H1 (cell line): Measurements from ENCODE around the gene TGFBRAP1. TPM values are rescaled to one million over a fixed set of nuclear protein-coding genes. Genes with fewer than 3 reads are reported as not detected.

Experiments
- CTCF ChIA-PET: fragments of 300-600 bp; sonication (Branson Sonifier 250); formaldehyde crosslinking; loops from one replicate; lab custom pipeline; 2021; ENCODE audit not compliant: partially characterized antibody; lab: Charles Lee
- POLR2A ChIA-PET: fragments of 300-600 bp; sonication (Branson Sonifier 250); formaldehyde crosslinking; loops from one replicate; lab custom pipeline; 2021; ENCODE audit warnings: inconsistent platforms; ENCODE audit not compliant: partially characterized antibody; lab: Charles Lee
- DNase-seq, 2 experiments: peaks; one replicate each; pipeline versions ENCODE4 v3.0.0 to v3.0.0-alpha.2; 2010 to 2022; ENCODE audit warnings: low spot score in 2 of 2, low read depth in 1 of 2, mixed read lengths in 1 of 2
- FAIRE-seq: peaks from 2 replicates; lab custom pipeline; 2011; peaks lifted over from hg19 to GRCh38; lab: Jason Lieb, UNC
- H2AFZ ChIP-seq: 2 replicates; pipeline ENCODE4 v1.8.1; 2012; ENCODE audit warnings: low read length, inconsistent platforms
- H2AK5ac ChIP-seq: 2 replicates; pipeline ENCODE4 v1.6.1; 2013; ENCODE audit warnings: low read depth, low read length
- H2BK120ac ChIP-seq: replicated peaks from 2 replicates; pipeline ENCODE3; 2013; ENCODE audit warnings: low read depth, low read length, inconsistent platforms
- H2BK12ac ChIP-seq: 2 replicates; pipeline ENCODE4 v1.6.1; 2013; ENCODE audit warnings: low read depth, low read length
- H2BK15ac ChIP-seq: 2 replicates; pipeline ENCODE4 v1.6.1; 2013; ENCODE audit warnings: low read length
- H2BK20ac ChIP-seq: 2 replicates; pipeline ENCODE4 v1.6.1; 2013; ENCODE audit warnings: low read length
- H2BK5ac ChIP-seq: 2 replicates; pipeline ENCODE4 v1.6.1; 2013; ENCODE audit warnings: low read depth, low read length
- H3K14ac ChIP-seq: 2 replicates; pipeline ENCODE4 v1.6.1; 2013; ENCODE audit warnings: inconsistent platforms; ENCODE audit not compliant: insufficient read length
- H3K18ac ChIP-seq: 2 replicates; pipeline ENCODE4 v1.6.1; 2013; ENCODE audit warnings: low read length; ENCODE audit errors: extremely low read depth
- H3K23ac ChIP-seq: 2 replicates; pipeline ENCODE4 v1.6.1; 2013; ENCODE audit warnings: inconsistent platforms; ENCODE audit not compliant: insufficient read length
- H3K23me2 ChIP-seq: 2 replicates; pipeline ENCODE4 v1.6.1; 2013; ENCODE audit warnings: low read depth, low read length
- H3K27ac ChIP-seq: 2 replicates; pipeline ENCODE4 v1.6.1; 2011; ENCODE audit warnings: low read depth, low read length, inconsistent platforms
- H3K27me3 ChIP-seq, 4 experiments: replicated peaks in 1 of 4; 1 replicate in 1 of 4; 2 replicates in 3 of 4; pipeline versions ENCODE4 v1.6.1 to v1.8.1; 2011 to 2013; ENCODE audit warnings: low read length in 3 of 4, mild to moderate bottlenecking in 3 of 4, inconsistent platforms in 2 of 4, mixed read lengths in 2 of 4, moderate library complexity in 1 of 4; ENCODE audit not compliant: control insufficient read depth in 3 of 4, insufficient read depth in 3 of 4; ENCODE audit errors: extremely low read depth in 1 of 4
- H3K36me3 ChIP-seq, 4 experiments: 2 replicates each; pipeline versions ENCODE4 v1.6.1 to v1.8.1; 2011 to 2013; ENCODE audit warnings: mild to moderate bottlenecking in 4 of 4, low read length in 3 of 4, moderate library complexity in 2 of 4, control low read depth in 1 of 4, inconsistent platforms in 1 of 4; ENCODE audit not compliant: insufficient read depth in 4 of 4, control insufficient read depth in 2 of 4
- H3K4ac ChIP-seq: replicated peaks from 2 replicates; pipeline ENCODE3; 2013; ENCODE audit warnings: low read length, low read depth, mixed read lengths, inconsistent platforms; ENCODE audit not compliant: insufficient read length
- H3K4me1 ChIP-seq, 4 experiments: replicated peaks in 1 of 4; 1 replicate in 1 of 4; 2 replicates in 3 of 4; pipeline versions ENCODE4 v1.6.1 to v1.8.1; 2011 to 2013; ENCODE audit warnings: low read length in 3 of 4, inconsistent platforms in 2 of 4, mixed read lengths in 1 of 4; ENCODE audit not compliant: insufficient read depth in 4 of 4, control insufficient read depth in 3 of 4
- H3K4me2 ChIP-seq, 2 experiments: 2 replicates each; pipeline versions ENCODE4 v1.6.1 to v1.8.1; 2011 to 2013; ENCODE audit warnings: low read depth in 2 of 2, low read length in 2 of 2, control low read depth in 1 of 2, inconsistent platforms in 1 of 2, mild to moderate bottlenecking in 1 of 2; ENCODE audit not compliant: insufficient read depth in 1 of 2
- H3K4me3 ChIP-seq, 4 experiments: fragments of 200-600, 300-600 bp in 1 of 4; sonication (generic), shearing (Covaris generic), sonication (Bioruptor Twin) in 1 of 4; 2 replicates each; pipeline versions ENCODE4 v1.5.1 to v1.8.1; 2011 to 2016; ENCODE audit warnings: low read length in 4 of 4, low read depth in 3 of 4, control low read depth in 2 of 4, inconsistent platforms in 2 of 4, mild to moderate bottlenecking in 2 of 4, mixed read lengths in 1 of 4, moderate library complexity in 1 of 4; ENCODE audit not compliant: insufficient read depth in 2 of 4; ENCODE audit errors: extremely low read depth in 1 of 4
- H3K56ac ChIP-seq: replicated peaks from 2 replicates; pipeline ENCODE3; 2013; ENCODE audit warnings: low read depth, mild to moderate bottlenecking, mixed read lengths, low read length, inconsistent platforms; ENCODE audit not compliant: insufficient read length
- H3K79me1 ChIP-seq: 2 replicates; pipeline ENCODE4 v1.6.1; 2013; ENCODE audit warnings: low read depth, low read length, control low read depth
- H3K79me2 ChIP-seq, 2 experiments: 2 replicates each; pipeline versions ENCODE4 v1.6.1 to v1.8.1; 2012 to 2013; ENCODE audit warnings: low read length in 2 of 2, mild to moderate bottlenecking in 2 of 2, inconsistent platforms in 1 of 2; ENCODE audit not compliant: insufficient read depth in 2 of 2, control insufficient read depth in 1 of 2
- H3K9ac ChIP-seq, 4 experiments: replicated peaks in 1 of 4; 1 replicate in 1 of 4; 2 replicates in 3 of 4; pipeline versions ENCODE4 v1.6.1 to v1.8.1; 2011 to 2013; ENCODE audit warnings: low read depth in 3 of 4, low read length in 3 of 4, control low read depth in 2 of 4, mild to moderate bottlenecking in 2 of 4, moderate library complexity in 2 of 4, inconsistent platforms in 1 of 4; ENCODE audit errors: extremely low read depth in 1 of 4
- H3K9me3 ChIP-seq, 2 experiments: 2 replicates each; pipeline versions ENCODE4 v1.6.1 to v1.8.1; 2012 to 2013; ENCODE audit warnings: mild to moderate bottlenecking in 2 of 2, moderate library complexity in 2 of 2, control low read depth in 1 of 2, inconsistent platforms in 1 of 2, low read depth in 1 of 2, low read length in 1 of 2, mixed read lengths in 1 of 2; ENCODE audit not compliant: insufficient read depth in 2 of 2
- H4K20me1 ChIP-seq, 2 experiments: replicated peaks in 1 of 2; 2 replicates each; pipeline versions ENCODE3 to v1.8.1; 2011 to 2013; ENCODE audit warnings: inconsistent platforms in 2 of 2, low read length in 2 of 2, mild to moderate bottlenecking in 1 of 2; ENCODE audit not compliant: insufficient read depth in 2 of 2, control insufficient read depth in 1 of 2
- H4K5ac ChIP-seq: 2 replicates; pipeline ENCODE4 v1.6.1; 2013; ENCODE audit warnings: low read length, low read depth, mixed read lengths, inconsistent platforms; ENCODE audit not compliant: insufficient read length
- H4K8ac ChIP-seq: 2 replicates; pipeline ENCODE4 v1.8.0; 2013; ENCODE audit warnings: mild to moderate bottlenecking, moderate library complexity, low read length, inconsistent platforms; ENCODE audit not compliant: insufficient read depth; ENCODE audit errors: extremely low read depth
- H4K91ac ChIP-seq: replicated peaks from 2 replicates; pipeline ENCODE3; 2013; ENCODE audit warnings: low read length, mixed read lengths, inconsistent platforms; ENCODE audit not compliant: insufficient read length
- CBX8 ChIP-seq: fragments of 300-800, 300-1000 bp; sonication (generic); IDR thresholded peaks from 2 replicates; pipeline ENCODE4 v1.7.1; 2016; ENCODE audit warnings: low read depth, low read length, borderline replicate concordance
- GABPA ChIP-seq: IDR thresholded peaks from 2 replicates; pipeline ENCODE4 v1.6.1; 2011; ENCODE audit warnings: mild to moderate bottlenecking, low read length, moderate library complexity, borderline replicate concordance; ENCODE audit not compliant: insufficient read depth
- JUN ChIP-seq: IDR thresholded peaks from 2 replicates; pipeline ENCODE4 v1.6.1; 2011; ENCODE audit warnings: low read depth, mild to moderate bottlenecking, improper control_type of control experiment, low read length
- RFX5 ChIP-seq: IDR thresholded peaks from 2 replicates; pipeline ENCODE4 v1.6.1; 2011; ENCODE audit warnings: low read depth, low read length, improper control_type of control experiment, borderline replicate concordance
- RNF2 ChIP-seq: fragments of 200-900, 300-1000 bp; sonication (generic); IDR thresholded peaks from 2 replicates; pipeline ENCODE4 v1.7.1; 2016; ENCODE audit warnings: borderline replicate concordance, low read depth, mild to moderate bottlenecking, antibody characterized with exemption, low read length; ENCODE audit not compliant: poor library complexity, severe bottlenecking; ENCODE audit errors: missing control alignments
- SIN3A ChIP-seq, 2 experiments: IDR thresholded peaks in 1 of 2; conservative IDR thresholded peaks in 1 of 2; 2 replicates each; pipeline ENCODE4 v1.6.1; 2011 to 2012; ENCODE audit warnings: low read length in 2 of 2, improper control_type of control experiment in 1 of 2, low read depth in 1 of 2, mild to moderate bottlenecking in 1 of 2
- TBP ChIP-seq: IDR thresholded peaks from 2 replicates; pipeline ENCODE4 v1.6.1; 2011; ENCODE audit warnings: low read depth, low read length, improper control_type of control experiment
- TCF12 ChIP-seq: IDR thresholded peaks from 2 replicates; pipeline ENCODE4 v1.6.1; 2011; ENCODE audit warnings: low read depth, mild to moderate bottlenecking, low read length
- WGBS, 2 experiments: shearing (Covaris generic) in 1 of 2; methylation state at CpG; one replicate each; pipeline versions ENCODE4 v1.1.6 to v1.1.7; 2013 to 2015; ENCODE audit warnings: low lambda C conversion rate in 2 of 2, mixed read lengths in 2 of 2, inconsistent platforms in 1 of 2, low coverage in 1 of 2, missing lambda C conversion rate in 1 of 2; ENCODE audit not compliant: insufficient replicate concordance in 2 of 2, insufficient coverage in 1 of 2, insufficient read length in 1 of 2; ENCODE audit errors: extremely low coverage in 1 of 2, missing lambda C conversion rate in 1 of 2; 5-methylcytosine and 5-hydroxymethylcytosine counted together
- polyA plus RNA-seq, 7 experiments: library from polyadenylated mRNA; depleted of rRNA in 3 of 7; stranded (reverse) in 5 of 7; unstranded in 2 of 7; fragments of >200 nt in 5 of 7; fragments of 200-250 nt in 2 of 7; gene quantifications; 1 replicate in 5 of 7; 2 replicates in 1 of 7; 4 replicates in 1 of 7; pipeline versions ENCODE4 v1.2.1 to v1.2.3, GENCODE V29; 2011 to 2013; ENCODE audit warnings: missing spikeins in 2 of 7, mixed read lengths in 2 of 7
- total RNA-seq: library from RNA; stranded (reverse); fragmentation: NEBNext Ultra II Directional; extraction: Animal tissue kit (Norgen Biotek cat#: 25700); gene quantifications from 2 replicates; pipeline ENCODE4 v1.2.1, GENCODE V29; 2021

The TGFBRAP1 gene
- total and polyA plus RNA-seq, 2 of the 8 experiments (the other 6 are each of a cell fraction or from before 2014, with no cell fraction given), result 11.2 to 20.2 TPM

- Histone ChIP-seq H2BK20ac (no peak overlapping the region), H3K27me3 (no peaks in the 10 kb centered on the region), H3K27ac (no peak overlapping the region), H2BK15ac (no peak overlapping the region), H3K4me2 (no peak overlapping the region), H3K79me1 (no peaks in the 10 kb centered on the region), H2BK5ac (no peak overlapping the region), H3K9ac (no peak overlapping the region), H4K5ac (no peak overlapping the region), H3K4me3 (no peak overlapping the region), H2AFZ (no peak overlapping the region), H2BK12ac (no peak overlapping the region), H3K14ac (no peak overlapping the region), H3K23me2 (no peaks in the 10 kb centered on the region), H3K36me3 (peaks cover 6 to 28% (median 18%) of the 10 kb centered on the region in 4 experiments; a peak in 6 of 8 replicates), H3K4me1 (no peaks in the 10 kb centered on the region), H4K8ac (no peak overlapping the region), H4K91ac (no peak overlapping the region), H4K20me1 (peaks cover 2% of the 10 kb centered on the region in 2 experiments), H2AK5ac (no peak overlapping the region), H2BK120ac (no peak overlapping the region), H3K9me3 (no peaks in the 10 kb centered on the region), H3K23ac (no peak overlapping the region), H3K56ac (no peak overlapping the region), H3K79me2 (no peaks in the 10 kb centered on the region), H3K18ac (no peak overlapping the region), H3K4ac (no peak overlapping the region)
- TF ChIP-seq JUN, result no peak
- TF ChIP-seq RFX5, result no peak
- TF ChIP-seq TBP, result no peak
- no peak for TF ChIP-seq GABPA
- no peak for TF ChIP-seq CBX8
- TF ChIP-seq RNF2, result no peak
- TF ChIP-seq TCF12, result no peak
- TF ChIP-seq SIN3A (conservative IDR thresholded peaks at IDR 0.05 in 1 of 2, IDR thresholded peaks at IDR 0.05 in 1 of 2; ENCODE audit: low read depth in 1 of 2, low read length in 2 of 2), result no peak
- DNase-seq, result no peak
- ChIA-PET CTCF (interaction anchor here (1.4 to 1.6 kb wide), 6 partner anchors 10 to 37 kb away, joined by 3 to 9 read pairs (median 4); no protein-coding TSS in a partner anchor), POLR2A (no interaction called here)
- no peak for FAIRE-seq
- WGBS, 2 experiments, result 97% methylated on average over 4 of the region's 4 CpGs; no CpG with 5 or more reads in 1 of the 2 experiments
Measured at GRCh38 chr2:105274046-105274445, 55.5 kb downstream of the TGFBRAP1 start.
